Trophoblast cell (in vitro differentiated cells and primary cell): Measurements from ENCODE around the gene ZCRB1.

Experiments
- DNase-seq, 2 donors: peaks; one replicate each; pipeline ENCODE4 v3.0.0-alpha.2; 2016
- H2AFZ ChIP-seq: 2 replicates; pipeline ENCODE4 v1.6.1; 2013; ENCODE audit warnings: low read length, moderate library complexity, mild to moderate bottlenecking; ENCODE audit not compliant: insufficient read depth, poor library complexity
- H2AK5ac ChIP-seq: 2 replicates; pipeline ENCODE4 v1.6.1; 2013; ENCODE audit warnings: mild to moderate bottlenecking, low read length
- H2BK120ac ChIP-seq: 2 replicates; pipeline ENCODE4 v1.6.1; 2013; ENCODE audit warnings: low read length, mild to moderate bottlenecking, moderate library complexity; ENCODE audit not compliant: insufficient read depth, poor library complexity
- H2BK12ac ChIP-seq: 2 replicates; pipeline ENCODE4 v1.6.1; 2013; ENCODE audit warnings: mild to moderate bottlenecking, low read length, moderate library complexity
- H2BK5ac ChIP-seq: 2 replicates; pipeline ENCODE4 v1.6.1; 2013; ENCODE audit warnings: low read length, low read depth, moderate library complexity, mild to moderate bottlenecking; ENCODE audit not compliant: poor library complexity
- H3K14ac ChIP-seq: 2 replicates; pipeline ENCODE4 v1.6.1; 2013; ENCODE audit warnings: mild to moderate bottlenecking, low read length
- H3K18ac ChIP-seq: 2 replicates; pipeline ENCODE4 v1.6.1; 2013; ENCODE audit warnings: mild to moderate bottlenecking, low read length
- H3K23ac ChIP-seq: 2 replicates; pipeline ENCODE4 v1.6.1; 2013; ENCODE audit warnings: low read length
- H3K27ac ChIP-seq: 2 replicates; pipeline ENCODE4 v1.5.1; 2013; ENCODE audit warnings: low read depth, mild to moderate bottlenecking, inconsistent platforms, low read length, moderate library complexity
- H3K27me3 ChIP-seq: 2 replicates; pipeline ENCODE4 v1.6.1; 2013; ENCODE audit warnings: inconsistent platforms, mild to moderate bottlenecking, low read length, moderate library complexity; ENCODE audit not compliant: insufficient read depth
- H3K36me3 ChIP-seq, 2 experiments: 1 replicate in 1 of 2; 2 replicates in 1 of 2; pipeline ENCODE4 v1.6.1; 2013; ENCODE audit warnings: low read length in 2 of 2, mild to moderate bottlenecking in 2 of 2, moderate library complexity in 1 of 2; ENCODE audit not compliant: insufficient read depth in 2 of 2, control insufficient read depth in 1 of 2
- H3K4ac ChIP-seq: 2 replicates; pipeline ENCODE4 v1.6.1; 2013; ENCODE audit warnings: low read depth, mild to moderate bottlenecking, low read length, moderate library complexity
- H3K4me1 ChIP-seq, 2 experiments: 1 replicate in 1 of 2; 2 replicates in 1 of 2; pipeline ENCODE4 v1.6.1; 2013; ENCODE audit warnings: low read length in 2 of 2, mild to moderate bottlenecking in 2 of 2, moderate library complexity in 1 of 2; ENCODE audit not compliant: insufficient read depth in 2 of 2, control insufficient read depth in 1 of 2
- H3K4me2 ChIP-seq: 2 replicates; pipeline ENCODE4 v1.6.1; 2013; ENCODE audit warnings: inconsistent platforms, mild to moderate bottlenecking, low read length, moderate library complexity
- H3K4me3 ChIP-seq: 2 replicates; pipeline ENCODE4 v1.5.1; 2013; ENCODE audit warnings: mild to moderate bottlenecking, low read depth, low read length, inconsistent platforms
- H3K79me1 ChIP-seq: one replicate; pipeline ENCODE4 v1.6.1; 2013; ENCODE audit warnings: low read length
- H3K79me2 ChIP-seq: 2 replicates; pipeline ENCODE4 v1.6.1; 2013; ENCODE audit warnings: low read length, mild to moderate bottlenecking; ENCODE audit not compliant: control insufficient read depth, insufficient read depth, poor library complexity
- H3K9ac ChIP-seq: 2 replicates; pipeline ENCODE4 v1.6.1; 2013; ENCODE audit warnings: mild to moderate bottlenecking, low read length
- H3K9me3 ChIP-seq: 2 replicates; pipeline ENCODE4 v1.6.1; 2013; ENCODE audit warnings: low read depth, mild to moderate bottlenecking, control low read depth, inconsistent platforms, low read length; ENCODE audit not compliant: insufficient read depth
- H4K12ac ChIP-seq: 2 replicates; pipeline ENCODE4 v1.6.1; 2013; ENCODE audit warnings: low read depth, mild to moderate bottlenecking, low read length, moderate library complexity
- H4K8ac ChIP-seq: 2 replicates; pipeline ENCODE4 v1.6.1; 2013; ENCODE audit warnings: low read depth, mild to moderate bottlenecking, low read length, moderate library complexity
- H4K91ac ChIP-seq: one replicate; pipeline ENCODE4 v1.6.1; 2013; ENCODE audit warnings: low read depth, mild to moderate bottlenecking, low read length, moderate library complexity
- WGBS: extraction: QIAGEN DNeasy Blood & Tissue Kit; methylation state at CpG from one replicate; pipeline ENCODE4 v1.1.7; 2013; ENCODE audit warnings: missing lambda C conversion rate; ENCODE audit not compliant: insufficient read length, insufficient coverage; ENCODE audit errors: extremely low coverage; 5-methylcytosine and 5-hydroxymethylcytosine counted together

The ZCRB1 gene

GRCh38 chr12:42306297-42306696 lies 19.6 kb downstream of the ZCRB1 start:
- no peaks in the 10 kb centered on the region for H3K36me3 ChIP-seq
- no peaks in the 10 kb centered on the region for H3K79me2 ChIP-seq
- H3K18ac ChIP-seq = no peak overlapping the region
- H2AK5ac ChIP-seq = no peak overlapping the region
- H4K91ac ChIP-seq = no peak overlapping the region
- H3K9me3 ChIP-seq = peaks cover 4% of the 10 kb centered on the region
- H3K14ac ChIP-seq = no peak overlapping the region
- DNase-seq = no peak
- H4K12ac ChIP-seq = no peak overlapping the region
- H3K4me2 ChIP-seq = no peak overlapping the region
- H3K23ac ChIP-seq = no peak overlapping the region
- H3K4me3 ChIP-seq = no peak overlapping the region
- WGBS = no CpG with 5 or more reads among the region's 3 CpGs
- H2BK12ac ChIP-seq = no peak overlapping the region
- H3K9ac ChIP-seq = no peak overlapping the region
- no peak overlapping the region for H3K27ac ChIP-seq
- no peak overlapping the region for H2BK120ac ChIP-seq
- no peaks in the 10 kb centered on the region for H3K27me3 ChIP-seq
- H3K4ac ChIP-seq = no peak overlapping the region
- H2AFZ ChIP-seq = no peak overlapping the region
- H3K79me1 ChIP-seq = no peaks in the 10 kb centered on the region
- no peak overlapping the region for H2BK5ac ChIP-seq
- H4K8ac ChIP-seq = no peak overlapping the region
- H3K4me1 ChIP-seq = no peaks in the 10 kb centered on the region

- H2AFZ ChIP-seq = no peak overlapping the region
- peaks cover 0 to 3% of the 10 kb centered on the region in 2 experiments for H3K4me1 ChIP-seq
- peaks cover 4% of the 10 kb centered on the region for H3K9me3 ChIP-seq
- H4K91ac ChIP-seq = no peak overlapping the region
- H3K9ac ChIP-seq = no peak overlapping the region
- H3K4me2 ChIP-seq = no peak overlapping the region
- no peak overlapping the region for H3K14ac ChIP-seq
- no peak overlapping the region for H2BK120ac ChIP-seq
- no peak overlapping the region for H2BK12ac ChIP-seq
- H4K12ac ChIP-seq = no peak overlapping the region
- no peak overlapping the region for H3K23ac ChIP-seq
- H4K8ac ChIP-seq = no peak overlapping the region
- DNase-seq = peak; percentile 40 to 43
- no peak overlapping the region for H3K18ac ChIP-seq
- no peak overlapping the region for H2AK5ac ChIP-seq
- no peak overlapping the region for H3K4me3 ChIP-seq
- no peaks in the 10 kb centered on the region for H3K27me3 ChIP-seq
- no peak overlapping the region for H3K4ac ChIP-seq
- no peaks in the 10 kb centered on the region for H3K79me1 ChIP-seq
- peak overlapping the region; percentile 52 for H3K27ac ChIP-seq
- H3K79me2 ChIP-seq = no peaks in the 10 kb centered on the region
- WGBS = no CpG with 5 or more reads among the region's 8 CpGs
- H3K36me3 ChIP-seq = no peaks in the 10 kb centered on the region
- H2BK5ac ChIP-seq = no peak overlapping the region
These were observed 26.2 kb downstream of the ZCRB1 start for GRCh38 chr12:42299392-42300308.

- Histone ChIP-seq H3K14ac (no peak overlapping the region), H2BK120ac (no peak overlapping the region), H3K36me3 (no peaks in the 10 kb centered on the region), H3K27ac (no peak overlapping the region), H3K4me3 (no peak overlapping the region), H4K91ac (no peak overlapping the region), H3K9ac (no peak overlapping the region), H3K79me2 (no peaks in the 10 kb centered on the region), H2AFZ (no peak overlapping the region), H3K18ac (no peak overlapping the region), H3K27me3 (no peaks in the 10 kb centered on the region), H3K4ac (no peak overlapping the region), H3K79me1 (no peaks in the 10 kb centered on the region), H2BK5ac (no peak overlapping the region), H3K4me2 (no peak overlapping the region), H3K23ac (no peak overlapping the region), H4K12ac (no peak overlapping the region), H3K9me3 (peaks cover 4% of the 10 kb centered on the region), H4K8ac (no peak overlapping the region), H3K4me1 (peaks cover 0 to 3% of the 10 kb centered on the region in 2 experiments), H2AK5ac (no peak overlapping the region), H2BK12ac (no peak overlapping the region)
- no CpG with 5 or more reads among the region's 4 CpGs for WGBS
- DNase-seq = peak in 1 of 2 donors; percentile 4
These were observed 27.0 kb downstream of the ZCRB1 start for GRCh38 chr12:42298887-42299286.

GRCh38 chr12:42296503-42297109 lies 29.3 kb downstream of the ZCRB1 start:
- no peak overlapping the region for H3K9ac ChIP-seq
- DNase-seq = peak in 1 of 2 donors; percentile 67
- WGBS = no CpG with 5 or more reads among the region's 5 CpGs
- H3K4ac ChIP-seq = no peak overlapping the region
- no peak overlapping the region for H4K12ac ChIP-seq
- no peak overlapping the region for H3K27ac ChIP-seq
- no peak overlapping the region for H2BK120ac ChIP-seq
- peaks cover 0 to 3% of the 10 kb centered on the region in 2 experiments for H3K4me1 ChIP-seq
- no peak overlapping the region for H3K14ac ChIP-seq
- H2BK5ac ChIP-seq = no peak overlapping the region
- no peak overlapping the region for H2AK5ac ChIP-seq
- H4K8ac ChIP-seq = no peak overlapping the region
- no peaks in the 10 kb centered on the region for H3K36me3 ChIP-seq
- no peaks in the 10 kb centered on the region for H3K9me3 ChIP-seq
- H2AFZ ChIP-seq = no peak overlapping the region
- H4K91ac ChIP-seq = no peak overlapping the region
- H2BK12ac ChIP-seq = no peak overlapping the region
- no peak overlapping the region for H3K23ac ChIP-seq
- H3K27me3 ChIP-seq = no peaks in the 10 kb centered on the region
- no peaks in the 10 kb centered on the region for H3K79me2 ChIP-seq
- H3K18ac ChIP-seq = no peak overlapping the region
- H3K4me2 ChIP-seq = no peak overlapping the region
- H3K4me3 ChIP-seq = no peak overlapping the region
- no peaks in the 10 kb centered on the region for H3K79me1 ChIP-seq
